ENCODE results near the gene TMTC1. TPM values are rescaled to one million over a fixed set of nuclear protein-coding genes. Genes with fewer than 3 reads are reported as not detected.

TMTC1 gene
- total RNA-seq, 4 donors from 2014 or later: 84.0 to 177 (median 105) TPM

- Histone ChIP-seq H3K4me3 (no peak overlapping the region), H3K36me3 (peaks cover 0 to 16% (median 0%) of the 10 kb centered on the region in 4 donors), H3K27me3 (no peaks in the 10 kb centered on the region), H3K4me1 (peaks cover 23 to 36% (median 31%) of the 10 kb centered on the region in 4 donors), H3K27ac (replicated peaks in 1 of 4) (no peak overlapping the region), H3K9me3 (no peaks in the 10 kb centered on the region)
- intact Hi-C loops (cut with DNase I): no loop called here
- DNase-seq (ENCODE audit: extremely low spot score): no peak
- TF ChIP-seq CTCF (IDR thresholded peaks at IDR 0.05) (no peak), EP300 (IDR thresholded peaks at IDR 0.05) (no peak), POLR2AphosphoS5 (IDR thresholded peaks at IDR 0.05) (no peak), POLR2A (IDR thresholded peaks at IDR 0.05; ENCODE audit: low read depth) (no peak)
- WGBS: 75% methylated on average over 11 of the region's 12 CpGs
These were observed 174.1 kb downstream of the TMTC1 start for GRCh38 chr12:29609431-29610215.

- 67% methylated on average over 7 of the region's 7 CpGs for WGBS
- intact Hi-C loops (cut with DNase I): no loop called here
These were observed 175.2 kb downstream of the TMTC1 start for GRCh38 chr12:29608581-29608980.

GRCh38 chr12:29599381-29599780, 184.4 kb downstream of the TMTC1 start:
- Histone ChIP-seq H3K4me3 (no peak overlapping the region), H3K27ac (replicated peaks in 1 of 4) (no peak overlapping the region), H3K36me3 (peaks cover 0 to 49% (median 21%) of the 10 kb centered on the region in 4 donors), H3K27me3 (no peaks in the 10 kb centered on the region), H3K4me1 (no peaks in the 10 kb centered on the region), H3K9me3 (no peaks in the 10 kb centered on the region)
- intact Hi-C loops (cut with DNase I): no loop called here
- DNase-seq (ENCODE audit: extremely low spot score): no peak
- 80% methylated on average over 3 of the region's 3 CpGs for WGBS
- TF ChIP-seq CTCF (IDR thresholded peaks at IDR 0.05) (no peak), EP300 (IDR thresholded peaks at IDR 0.05) (no peak), POLR2AphosphoS5 (IDR thresholded peaks at IDR 0.05) (no peak), POLR2A (IDR thresholded peaks at IDR 0.05; ENCODE audit: low read depth) (no peak)

More at GRCh38 chr12:29608581-29608980, 175.2 kb downstream of the TMTC1 start:
- peaks cover 23 to 36% (median 31%) of the 10 kb centered on the region in 4 donors for H3K4me1 ChIP-seq
- H3K36me3 ChIP-seq: peaks cover 0 to 26% (median 6%) of the 10 kb centered on the region in 4 donors
- H3K27ac ChIP-seq (replicated peaks in 1 of 4): no peak overlapping the region
- TF ChIP-seq POLR2A (IDR thresholded peaks at IDR 0.05; ENCODE audit: low read depth): no peak
- no peak for TF ChIP-seq CTCF (IDR thresholded peaks at IDR 0.05)
- no peak for TF ChIP-seq POLR2AphosphoS5 (IDR thresholded peaks at IDR 0.05)
- no peak for TF ChIP-seq EP300 (IDR thresholded peaks at IDR 0.05)
- H3K4me3 ChIP-seq: no peak overlapping the region
- H3K27me3 ChIP-seq: no peaks in the 10 kb centered on the region
- no peak for DNase-seq (ENCODE audit: extremely low spot score)
- H3K9me3 ChIP-seq: no peaks in the 10 kb centered on the region

GRCh38 chr12:29595071-29595755, 188.5 kb downstream of the TMTC1 start:
- H3K27ac ChIP-seq (replicated peaks in 1 of 4): no peak overlapping the region
- intact Hi-C loops (cut with DNase I): no loop called here
- no peak for DNase-seq (ENCODE audit: extremely low spot score)
- WGBS: 100% methylated on average over 1 of the region's 1 CpG
- H3K27me3 ChIP-seq: no peaks in the 10 kb centered on the region
- no peak overlapping the region for H3K4me3 ChIP-seq
- peaks cover 0 to 20% (median 11%) of the 10 kb centered on the region in 4 donors for H3K36me3 ChIP-seq
- TF ChIP-seq POLR2A (IDR thresholded peaks at IDR 0.05; ENCODE audit: low read depth): no peak
- no peak for TF ChIP-seq CTCF (IDR thresholded peaks at IDR 0.05)
- TF ChIP-seq POLR2AphosphoS5 (IDR thresholded peaks at IDR 0.05): no peak
- no peak for TF ChIP-seq EP300 (IDR thresholded peaks at IDR 0.05)
- H3K9me3 ChIP-seq: no peaks in the 10 kb centered on the region
- no peaks in the 10 kb centered on the region for H3K4me1 ChIP-seq
